ENCODE results near the gene HTR2A.

Gene HTR2A

DNA sequence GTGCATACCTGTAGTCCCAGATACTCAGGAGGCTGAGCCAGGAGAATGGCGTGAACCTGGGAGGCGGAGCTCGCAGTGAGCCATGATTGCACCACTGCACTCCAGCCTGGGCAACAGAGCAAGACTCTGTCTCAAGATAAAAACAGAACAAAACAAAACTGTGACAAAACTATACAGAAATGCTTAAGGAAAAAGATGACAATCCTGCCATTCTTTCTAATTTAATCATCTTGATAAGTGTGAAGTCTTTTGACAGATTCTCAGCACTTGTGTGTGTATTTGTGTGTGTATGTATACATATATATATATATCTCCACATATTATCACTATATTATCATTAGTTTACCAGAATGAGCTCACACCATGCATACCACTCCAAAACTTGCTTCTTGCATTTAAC lies 12.3 kb downstream of the HTR2A start:
- TF ChIP-seq, protein P1, sequence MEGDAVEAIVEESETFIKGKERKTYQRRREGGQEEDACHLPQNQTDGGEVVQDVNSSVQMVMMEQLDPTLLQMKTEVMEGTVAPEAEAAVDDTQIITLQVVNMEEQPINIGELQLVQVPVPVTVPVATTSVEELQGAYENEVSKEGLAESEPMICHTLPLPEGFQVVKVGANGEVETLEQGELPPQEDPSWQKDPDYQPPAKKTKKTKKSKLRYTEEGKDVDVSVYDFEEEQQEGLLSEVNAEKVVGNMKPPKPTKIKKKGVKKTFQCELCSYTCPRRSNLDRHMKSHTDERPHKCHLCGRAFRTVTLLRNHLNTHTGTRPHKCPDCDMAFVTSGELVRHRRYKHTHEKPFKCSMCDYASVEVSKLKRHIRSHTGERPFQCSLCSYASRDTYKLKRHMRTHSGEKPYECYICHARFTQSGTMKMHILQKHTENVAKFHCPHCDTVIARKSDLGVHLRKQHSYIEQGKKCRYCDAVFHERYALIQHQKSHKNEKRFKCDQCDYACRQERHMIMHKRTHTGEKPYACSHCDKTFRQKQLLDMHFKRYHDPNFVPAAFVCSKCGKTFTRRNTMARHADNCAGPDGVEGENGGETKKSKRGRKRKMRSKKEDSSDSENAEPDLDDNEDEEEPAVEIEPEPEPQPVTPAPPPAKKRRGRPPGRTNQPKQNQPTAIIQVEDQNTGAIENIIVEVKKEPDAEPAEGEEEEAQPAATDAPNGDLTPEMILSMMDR (IDR thresholded peaks at IDR 0.05; ENCODE audit: low read depth, low read length, missing control alignments): no peak
- no peak for DNase-seq (ENCODE audit: extremely low read depth, low read depth)
- H3K4me3 ChIP-seq (replicated peaks; ENCODE audit: low read depth, low read length): no peak overlapping the region

DNA sequence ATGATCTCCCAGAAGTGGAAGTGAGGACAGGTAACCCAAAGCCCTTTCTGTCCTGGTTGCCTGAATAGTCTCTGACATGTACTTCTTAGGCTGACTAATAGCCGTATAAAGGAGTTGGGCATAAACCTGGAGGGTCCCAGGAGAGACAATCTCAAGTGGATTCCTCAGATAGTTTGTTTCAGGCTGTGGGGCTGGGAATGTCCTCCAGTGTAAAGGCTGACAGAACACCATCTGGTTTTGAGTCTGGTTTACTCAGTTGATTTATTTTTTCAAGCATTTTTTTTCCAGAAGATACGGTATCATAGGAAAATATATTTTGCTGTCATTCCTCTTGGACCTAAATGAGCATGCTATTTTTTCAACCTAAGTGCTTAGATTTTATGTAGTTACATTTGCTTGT lies 15.2 kb downstream of the HTR2A start:
- H3K4me3 ChIP-seq (replicated peaks; ENCODE audit: low read depth, low read length): no peak overlapping the region
- no peak for DNase-seq (ENCODE audit: extremely low read depth, low read depth)
- TF ChIP-seq, protein P1 (IDR thresholded peaks at IDR 0.05; ENCODE audit: low read depth, low read length, missing control alignments): no peak

DNA sequence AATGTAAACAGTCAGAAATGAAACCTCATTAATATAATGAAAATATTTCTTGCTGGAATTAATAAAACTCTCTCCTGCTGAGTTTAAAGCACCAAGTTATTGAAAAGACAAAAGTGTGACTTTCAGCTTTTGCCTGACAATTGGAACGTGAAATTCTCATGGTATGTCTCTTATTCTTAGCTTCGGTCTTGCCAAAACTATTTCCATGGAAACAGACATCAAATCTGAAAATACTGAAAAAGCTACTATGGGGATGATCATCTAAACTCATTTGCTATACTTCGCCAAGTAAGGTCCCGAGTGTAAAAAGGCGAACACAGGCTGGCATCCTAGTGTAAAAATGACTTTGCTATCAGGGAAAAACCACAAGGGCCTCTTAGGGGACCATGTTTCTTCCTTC lies 22.8 kb downstream of the HTR2A start:
- H3K4me3 ChIP-seq (replicated peaks; ENCODE audit: low read depth, low read length): no peak overlapping the region
- no peak for DNase-seq (ENCODE audit: extremely low read depth, low read depth)
- TF ChIP-seq, protein P1 (IDR thresholded peaks at IDR 0.05; ENCODE audit: low read depth, low read length, missing control alignments): no peak

DNA sequence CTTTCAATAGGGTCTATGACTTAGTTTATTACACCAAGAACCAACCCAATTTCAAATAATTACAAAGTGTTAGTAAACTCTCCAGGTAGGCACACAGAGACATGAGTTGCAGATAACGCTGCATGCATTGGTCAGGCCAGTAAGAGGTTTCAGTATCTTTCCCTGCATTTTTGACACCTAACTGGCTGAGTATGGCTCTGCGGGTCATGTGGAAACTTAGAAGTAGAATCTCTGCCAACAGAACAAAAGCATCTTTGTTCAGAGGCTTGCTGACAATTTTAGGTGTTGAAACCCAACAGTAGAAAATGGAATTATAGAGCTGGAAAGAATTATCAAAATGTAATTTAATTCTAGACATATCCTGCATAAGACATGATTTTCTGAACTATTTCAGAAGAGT lies 25.3 kb downstream of the HTR2A start:
- TF ChIP-seq, protein P1 (IDR thresholded peaks at IDR 0.05; ENCODE audit: low read depth, low read length, missing control alignments): no peak
- no peak for DNase-seq (ENCODE audit: extremely low read depth, low read depth)
- no peak overlapping the region for H3K4me3 ChIP-seq (replicated peaks; ENCODE audit: low read depth, low read length)

DNA sequence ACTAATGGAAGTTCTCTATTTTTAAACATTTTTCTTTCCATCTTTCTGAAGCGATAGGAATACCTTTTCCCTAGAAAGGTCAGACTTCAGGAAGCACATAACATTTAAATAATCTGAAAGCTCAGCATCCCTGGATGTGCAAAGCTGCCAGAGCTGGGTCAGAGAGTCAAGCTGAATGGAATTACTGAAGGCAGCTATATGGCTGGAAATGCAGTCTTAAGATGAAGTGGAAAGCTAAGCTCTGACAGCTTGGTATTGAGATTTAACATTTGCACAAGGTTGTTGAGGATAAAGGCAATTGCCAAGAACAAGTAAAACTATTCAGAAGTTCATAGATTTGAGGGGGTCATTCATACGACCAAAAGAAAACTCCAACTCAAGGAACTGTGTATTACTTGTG lies 28.8 kb downstream of the HTR2A start:
- DNase-seq (ENCODE audit: extremely low read depth, low read depth): no peak
- TF ChIP-seq, protein P1 (IDR thresholded peaks at IDR 0.05; ENCODE audit: low read depth, low read length, missing control alignments): no peak
- H3K4me3 ChIP-seq (replicated peaks; ENCODE audit: low read depth, low read length): no peak overlapping the region

DNA sequence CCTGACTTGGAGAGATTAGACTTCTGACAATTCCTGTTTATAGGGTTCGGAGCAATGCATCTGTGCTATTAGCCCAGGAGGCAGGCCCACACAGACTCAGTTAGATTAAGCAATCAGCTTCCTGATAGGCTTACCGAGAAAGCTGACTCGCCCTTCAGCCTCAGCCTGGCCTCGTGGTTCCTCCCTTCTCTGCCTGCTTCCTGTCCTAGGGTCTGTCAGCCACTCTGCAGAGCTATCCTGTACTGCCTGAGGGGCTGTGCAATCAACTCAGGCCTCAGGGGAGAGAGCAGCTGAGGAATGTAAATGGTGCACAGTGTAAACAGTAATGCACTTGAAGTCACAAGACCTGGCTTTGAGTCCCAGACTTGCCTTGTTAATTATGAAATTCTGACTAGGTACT lies 30.7 kb downstream of the HTR2A start:
- TF ChIP-seq, protein P1 (IDR thresholded peaks at IDR 0.05; ENCODE audit: low read depth, low read length, missing control alignments): no peak
- DNase-seq (ENCODE audit: extremely low read depth, low read depth): peak; percentile 29
- no peak overlapping the region for H3K4me3 ChIP-seq (replicated peaks; ENCODE audit: low read depth, low read length)

DNA sequence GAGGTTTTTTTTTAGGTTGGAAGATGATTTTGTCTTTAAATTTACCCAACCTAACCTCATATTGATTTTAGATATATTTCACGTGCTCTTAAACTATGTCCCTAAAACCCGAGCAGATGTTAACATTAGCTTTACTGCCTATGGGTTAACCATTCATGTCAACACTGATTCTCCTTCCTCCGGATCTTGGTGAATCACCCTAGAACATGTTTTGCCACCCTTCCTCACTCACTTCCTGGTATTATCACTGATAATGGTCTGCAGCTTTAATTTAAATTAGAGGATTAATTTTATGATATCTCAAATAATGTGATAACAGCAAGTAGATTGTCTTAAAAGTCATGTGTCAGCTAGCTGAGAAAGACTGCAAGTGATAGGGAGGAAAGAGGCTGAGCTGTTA lies 31.9 kb downstream of the HTR2A start:
- TF ChIP-seq, protein P1 (IDR thresholded peaks at IDR 0.05; ENCODE audit: low read depth, low read length, missing control alignments): no peak
- H3K4me3 ChIP-seq (replicated peaks; ENCODE audit: low read depth, low read length): no peak overlapping the region
- DNase-seq (ENCODE audit: extremely low read depth, low read depth): no peak

Measured in HFF-Myc (cell line).